DND-41 (cell line): Measurements from ENCODE around the gene CLVS2.

ENCODE experiments used
- ATAC-seq: fragments of 200-7000 bp; cut with Tn5 transposase; 3 replicates; pipeline ENCODE4 v1.9.1; 2021; ENCODE audit warnings: low read depth; ENCODE audit not compliant: insufficient read depth
- DNase-seq: peaks from one replicate; pipeline ENCODE4 v3.0.0-alpha.2; 2020
- H2AFZ ChIP-seq: 2 replicates; pipeline ENCODE4 v1.6.0; 2012; ENCODE audit warnings: low read depth, low read length
- H3K27ac ChIP-seq: 2 replicates; pipeline ENCODE4 v1.5.1; 2012; ENCODE audit warnings: low read length, inconsistent platforms
- H3K27me3 ChIP-seq: fragments of 200-600 bp; sonication (generic); 2 replicates; pipeline ENCODE4 v1.6.0; 2012; ENCODE audit warnings: low read length, mild to moderate bottlenecking, inconsistent platforms; ENCODE audit not compliant: insufficient read depth, poor library complexity
- H3K36me3 ChIP-seq: 2 replicates; pipeline ENCODE4 v1.5.1; 2012; ENCODE audit warnings: low read length, inconsistent platforms; ENCODE audit not compliant: insufficient read depth
- H3K4me1 ChIP-seq: 2 replicates; pipeline ENCODE4 v1.5.1; 2012; ENCODE audit warnings: mild to moderate bottlenecking, low read length; ENCODE audit not compliant: insufficient read depth
- H3K4me2 ChIP-seq: 2 replicates; pipeline ENCODE4 v1.6.0; 2012; ENCODE audit warnings: mild to moderate bottlenecking, moderate library complexity, low read length, inconsistent platforms; ENCODE audit not compliant: insufficient read depth
- H3K4me3 ChIP-seq, 2 experiments: fragments of 200-600 bp in 1 of 2; shearing (Covaris generic) in 1 of 2; 2 replicates each; pipeline ENCODE4 v1.5.1; 2012 to 2016; ENCODE audit warnings: inconsistent platforms in 2 of 2, low read length in 2 of 2, mild to moderate bottlenecking in 2 of 2, low read depth in 1 of 2, moderate library complexity in 1 of 2
- H3K79me2 ChIP-seq: 2 replicates; pipeline ENCODE4 v1.6.0; 2012; ENCODE audit warnings: low read length, inconsistent platforms; ENCODE audit not compliant: insufficient read depth
- H3K9ac ChIP-seq: 2 replicates; pipeline ENCODE4 v1.6.0; 2012; ENCODE audit warnings: low read depth, mild to moderate bottlenecking, inconsistent platforms, low read length, moderate library complexity
- H3K9me3 ChIP-seq: 2 replicates; pipeline ENCODE4 v1.5.1; 2012; ENCODE audit warnings: low read length, moderate library complexity, mild to moderate bottlenecking, inconsistent platforms; ENCODE audit not compliant: insufficient read depth, severe bottlenecking
- H4K20me1 ChIP-seq: 2 replicates; pipeline ENCODE4 v1.6.0; 2012; ENCODE audit warnings: low read length; ENCODE audit not compliant: insufficient read depth
- EZH2 ChIP-seq: IDR thresholded peaks from 3 replicates; pipeline ENCODE4 v1.6.1; 2012; ENCODE audit warnings: borderline replicate concordance, low read depth, mild to moderate bottlenecking, moderate library complexity, low read length, inconsistent platforms; ENCODE audit not compliant: severe bottlenecking
- TF ChIP-seq, protein P1 (sequence below): IDR thresholded peaks from 2 replicates; pipeline ENCODE4 v1.5.1; 2012; ENCODE audit warnings: borderline replicate concordance, low read length, moderate library complexity, mild to moderate bottlenecking; ENCODE audit not compliant: poor library complexity, severe bottlenecking; ENCODE audit errors: extremely low read depth

CLVS2 gene

DNA sequence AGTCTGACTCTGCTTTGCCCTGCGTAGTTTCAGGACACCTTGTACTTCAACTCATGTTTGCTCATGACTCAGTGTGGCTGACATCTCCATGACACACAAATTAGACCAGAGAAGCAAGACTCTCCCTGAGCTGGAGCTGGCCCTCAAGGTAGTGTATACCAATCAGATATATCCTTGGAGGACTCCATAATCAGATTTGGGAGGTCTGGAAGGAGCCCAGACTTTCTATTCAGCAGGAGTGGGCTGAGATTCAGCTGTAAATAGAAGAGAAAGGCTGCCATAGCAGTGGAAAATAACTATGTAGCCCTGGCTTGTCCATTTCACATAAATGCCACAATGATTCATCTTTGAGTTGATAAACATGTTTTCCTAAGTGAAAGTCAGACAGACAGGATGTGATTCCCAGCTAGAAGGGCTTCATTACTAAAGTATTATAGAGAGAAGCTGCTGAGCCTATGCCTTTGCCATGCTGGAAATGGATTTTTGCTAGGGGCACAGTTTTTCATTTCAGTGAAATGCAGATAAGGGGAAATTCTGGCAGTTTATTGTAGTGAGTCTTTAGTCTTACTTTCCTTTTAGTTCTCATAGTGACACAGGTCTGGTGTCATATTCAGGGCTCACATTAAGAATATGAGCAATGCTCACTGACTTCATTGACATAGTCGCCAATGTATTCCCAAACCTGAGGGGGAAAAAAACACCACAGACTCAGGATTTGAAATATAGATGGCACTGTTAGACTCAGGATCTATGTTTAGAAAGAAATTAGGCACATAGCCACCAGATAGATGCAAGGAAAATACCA, 95.3 kb downstream of the CLVS2 start:
- no peaks in the 10 kb centered on the region for H4K20me1 ChIP-seq
- H3K79me2 ChIP-seq, result no peaks in the 10 kb centered on the region
- H3K4me2 ChIP-seq, result no peak overlapping the region
- H2AFZ ChIP-seq, result peak overlapping the region; percentile 41; the same call in 1 of the 2 replicates
- H3K27me3 ChIP-seq, result no peaks in the 10 kb centered on the region
- no peak for TF ChIP-seq EZH2
- TF ChIP-seq, protein P1, sequence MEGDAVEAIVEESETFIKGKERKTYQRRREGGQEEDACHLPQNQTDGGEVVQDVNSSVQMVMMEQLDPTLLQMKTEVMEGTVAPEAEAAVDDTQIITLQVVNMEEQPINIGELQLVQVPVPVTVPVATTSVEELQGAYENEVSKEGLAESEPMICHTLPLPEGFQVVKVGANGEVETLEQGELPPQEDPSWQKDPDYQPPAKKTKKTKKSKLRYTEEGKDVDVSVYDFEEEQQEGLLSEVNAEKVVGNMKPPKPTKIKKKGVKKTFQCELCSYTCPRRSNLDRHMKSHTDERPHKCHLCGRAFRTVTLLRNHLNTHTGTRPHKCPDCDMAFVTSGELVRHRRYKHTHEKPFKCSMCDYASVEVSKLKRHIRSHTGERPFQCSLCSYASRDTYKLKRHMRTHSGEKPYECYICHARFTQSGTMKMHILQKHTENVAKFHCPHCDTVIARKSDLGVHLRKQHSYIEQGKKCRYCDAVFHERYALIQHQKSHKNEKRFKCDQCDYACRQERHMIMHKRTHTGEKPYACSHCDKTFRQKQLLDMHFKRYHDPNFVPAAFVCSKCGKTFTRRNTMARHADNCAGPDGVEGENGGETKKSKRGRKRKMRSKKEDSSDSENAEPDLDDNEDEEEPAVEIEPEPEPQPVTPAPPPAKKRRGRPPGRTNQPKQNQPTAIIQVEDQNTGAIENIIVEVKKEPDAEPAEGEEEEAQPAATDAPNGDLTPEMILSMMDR, result no peak
- no peaks in the 10 kb centered on the region for H3K9me3 ChIP-seq
- H3K4me1 ChIP-seq, result no peaks in the 10 kb centered on the region
- no peak overlapping the region for H3K9ac ChIP-seq
- ATAC-seq (no peak), DNase-seq (no peak)
- 0 out of 2 replicates have a peak overlapping the region, but pooled peaks have one; percentile 15 for H3K27ac ChIP-seq
- no peaks in the 10 kb centered on the region for H3K36me3 ChIP-seq
- no peak overlapping the region for H3K4me3 ChIP-seq

DNA sequence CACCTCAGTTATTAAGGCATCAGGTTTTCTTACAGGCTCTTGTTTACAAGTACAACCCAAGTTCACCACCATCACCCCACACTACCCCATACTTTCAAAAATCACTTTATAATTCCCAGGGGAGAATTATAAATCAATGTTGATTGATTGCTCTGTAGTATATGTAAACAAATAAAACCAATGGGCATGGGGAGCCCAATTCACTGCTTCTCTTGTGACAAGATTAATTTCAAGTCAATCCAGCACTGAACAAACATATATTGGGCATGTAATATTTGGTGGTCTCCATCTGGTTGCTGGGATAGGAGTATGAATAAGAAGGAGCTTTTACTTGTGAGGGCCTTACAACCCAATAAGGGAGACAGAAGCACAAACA, 95.8 kb downstream of the CLVS2 start:
- Histone ChIP-seq H3K9me3 (no peaks in the 10 kb centered on the region), H4K20me1 (no peaks in the 10 kb centered on the region), H3K4me3 (no peak overlapping the region), H3K4me2 (no peak overlapping the region), H3K4me1 (no peaks in the 10 kb centered on the region), H3K36me3 (no peaks in the 10 kb centered on the region), H3K27me3 (no peaks in the 10 kb centered on the region), H3K27ac (no peak overlapping the region), H3K9ac (no peak overlapping the region), H3K79me2 (no peaks in the 10 kb centered on the region), H2AFZ (no peak overlapping the region)
- no peak for DNase-seq
- ATAC-seq, result no peak
- TF ChIP-seq, protein P1, result no peak
- no peak for TF ChIP-seq EZH2

DNA sequence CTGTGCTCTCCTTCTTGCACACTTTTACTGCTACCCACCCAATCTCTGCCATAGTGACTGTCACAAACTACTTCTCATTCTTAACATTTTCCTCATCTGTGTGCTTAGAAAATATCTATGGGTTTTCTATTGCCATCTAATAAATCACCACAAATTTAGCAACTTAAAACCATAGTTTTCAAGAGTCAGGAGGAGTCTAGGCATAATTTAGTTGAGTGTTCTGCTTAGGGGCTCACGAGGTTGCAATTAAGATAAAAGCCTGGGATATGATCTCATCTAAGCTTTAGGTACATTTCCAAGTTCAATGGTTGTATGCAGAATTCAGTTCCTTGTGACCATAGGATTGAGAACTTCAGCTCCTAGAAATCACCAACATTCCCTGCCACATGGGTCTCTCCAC, 98.8 kb downstream of the CLVS2 start:
- H2AFZ ChIP-seq, result no peak overlapping the region
- no peaks in the 10 kb centered on the region for H3K36me3 ChIP-seq
- H3K27me3 ChIP-seq, result no peaks in the 10 kb centered on the region
- H3K4me3 ChIP-seq, result no peak overlapping the region
- no peak overlapping the region for H3K4me2 ChIP-seq
- no peaks in the 10 kb centered on the region for H3K79me2 ChIP-seq
- no peak overlapping the region for H3K9ac ChIP-seq
- TF ChIP-seq, protein P1, result no peak
- TF ChIP-seq EZH2, result no peak
- H3K27ac ChIP-seq, result no peak overlapping the region
- H3K9me3 ChIP-seq, result no peaks in the 10 kb centered on the region
- ATAC-seq (no peak), DNase-seq (no peak)
- H3K4me1 ChIP-seq, result no peaks in the 10 kb centered on the region
- no peaks in the 10 kb centered on the region for H4K20me1 ChIP-seq
